NCI-H146 (cell line): Measurements from ENCODE around the gene FAM114A2.

Source experiments
- DNase-seq: peaks from one replicate; lab custom pipeline; 2025; lab: John Stamatoyannopoulos, UW

The FAM114A2 gene

GRCh38 chr5:153983885-153984284 is 54.8 kb downstream of the FAM114A2 start:
- DNase-seq, result no peak

- DNase-seq, result no peak
These were observed 56.7 kb downstream of the FAM114A2 start for GRCh38 chr5:153981905-153982605.

- DNase-seq, result no peak
These were observed 59.5 kb downstream of the FAM114A2 start for GRCh38 chr5:153979028-153979783.

- DNase-seq, result no peak
These were observed 63.9 kb downstream of the FAM114A2 start for GRCh38 chr5:153974813-153975163.

GRCh38 chr5:153974131-153974812 is 64.4 kb downstream of the FAM114A2 start:
- DNase-seq, result peak; percentile 10

GRCh38 chr5:153972240-153972639 is 66.5 kb downstream of the FAM114A2 start:
- DNase-seq, result no peak

- no peak for DNase-seq
These were observed 68.2 kb downstream of the FAM114A2 start for GRCh38 chr5:153970496-153970895.

- no peak for DNase-seq
These were observed 69.2 kb downstream of the FAM114A2 start for GRCh38 chr5:153969563-153969895.

GRCh38 chr5:153968761-153969562 is 69.7 kb downstream of the FAM114A2 start:
- DNase-seq, result no peak

GRCh38 chr5:153964880-153965645 is 73.6 kb downstream of the FAM114A2 start:
- DNase-seq, result peak; percentile 62

- DNase-seq, result peak; percentile 38
These were observed 74.4 kb downstream of the FAM114A2 start for GRCh38 chr5:153964191-153964879.

GRCh38 chr5:153960269-153961215 is 78.2 kb downstream of the FAM114A2 start:
- no peak for DNase-seq

- no peak for DNase-seq
These were observed 79.4 kb downstream of the FAM114A2 start for GRCh38 chr5:153959134-153959957.

GRCh38 chr5:153957205-153957604 is 81.5 kb downstream of the FAM114A2 start:
- DNase-seq, result no peak

GRCh38 chr5:153953411-153953810 is 85.3 kb downstream of the FAM114A2 start:
- no peak for DNase-seq

GRCh38 chr5:153952893-153953292 is 85.8 kb downstream of the FAM114A2 start:
- no peak for DNase-seq

- no peak for DNase-seq
These were observed 86.7 kb downstream of the FAM114A2 start for GRCh38 chr5:153952057-153952456.

GRCh38 chr5:153941265-153941664 is 97.4 kb downstream of the FAM114A2 start:
- DNase-seq, result no peak
